ENCODE data around the gene PDE4B.

- TF ChIP-seq, protein P1, sequence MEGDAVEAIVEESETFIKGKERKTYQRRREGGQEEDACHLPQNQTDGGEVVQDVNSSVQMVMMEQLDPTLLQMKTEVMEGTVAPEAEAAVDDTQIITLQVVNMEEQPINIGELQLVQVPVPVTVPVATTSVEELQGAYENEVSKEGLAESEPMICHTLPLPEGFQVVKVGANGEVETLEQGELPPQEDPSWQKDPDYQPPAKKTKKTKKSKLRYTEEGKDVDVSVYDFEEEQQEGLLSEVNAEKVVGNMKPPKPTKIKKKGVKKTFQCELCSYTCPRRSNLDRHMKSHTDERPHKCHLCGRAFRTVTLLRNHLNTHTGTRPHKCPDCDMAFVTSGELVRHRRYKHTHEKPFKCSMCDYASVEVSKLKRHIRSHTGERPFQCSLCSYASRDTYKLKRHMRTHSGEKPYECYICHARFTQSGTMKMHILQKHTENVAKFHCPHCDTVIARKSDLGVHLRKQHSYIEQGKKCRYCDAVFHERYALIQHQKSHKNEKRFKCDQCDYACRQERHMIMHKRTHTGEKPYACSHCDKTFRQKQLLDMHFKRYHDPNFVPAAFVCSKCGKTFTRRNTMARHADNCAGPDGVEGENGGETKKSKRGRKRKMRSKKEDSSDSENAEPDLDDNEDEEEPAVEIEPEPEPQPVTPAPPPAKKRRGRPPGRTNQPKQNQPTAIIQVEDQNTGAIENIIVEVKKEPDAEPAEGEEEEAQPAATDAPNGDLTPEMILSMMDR (IDR thresholded peaks at IDR 0.05), result no peak
- no peak for TF ChIP-seq POLR2A (IDR thresholded peaks at IDR 0.05)
These were observed 534.2 kb downstream of the PDE4B start for GRCh38 chr1:66326867-66327266.
